ENCODE data around the gene TSPYL4. TPM values are rescaled to one million over a fixed set of nuclear protein-coding genes. Genes with fewer than 3 reads are reported as not detected.

The TSPYL4 gene
- polyA plus RNA-seq, 3 donors: 1.8 to 3.6 (median 2.2) TPM

DNA sequence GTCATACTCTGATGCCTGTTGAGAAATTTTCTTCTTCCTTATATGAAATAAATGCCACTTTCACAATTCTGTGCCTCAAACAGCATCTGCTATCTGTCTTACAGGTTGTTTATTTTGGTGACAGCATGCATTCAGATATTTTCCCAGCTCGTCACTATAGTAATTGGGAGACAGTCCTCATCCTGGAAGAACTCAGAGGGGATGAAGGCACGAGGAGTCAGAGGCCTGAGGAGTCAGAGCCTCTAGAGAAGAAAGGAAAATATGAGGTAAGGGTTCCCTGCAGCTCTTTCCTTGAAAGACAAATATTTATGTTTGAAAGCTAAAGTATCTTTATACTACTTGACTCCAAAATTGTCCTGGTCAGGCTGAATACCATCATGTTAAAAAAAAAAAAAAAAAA lies 15.8 kb downstream of the TSPYL4 start:
- TF ChIP-seq, protein P1, sequence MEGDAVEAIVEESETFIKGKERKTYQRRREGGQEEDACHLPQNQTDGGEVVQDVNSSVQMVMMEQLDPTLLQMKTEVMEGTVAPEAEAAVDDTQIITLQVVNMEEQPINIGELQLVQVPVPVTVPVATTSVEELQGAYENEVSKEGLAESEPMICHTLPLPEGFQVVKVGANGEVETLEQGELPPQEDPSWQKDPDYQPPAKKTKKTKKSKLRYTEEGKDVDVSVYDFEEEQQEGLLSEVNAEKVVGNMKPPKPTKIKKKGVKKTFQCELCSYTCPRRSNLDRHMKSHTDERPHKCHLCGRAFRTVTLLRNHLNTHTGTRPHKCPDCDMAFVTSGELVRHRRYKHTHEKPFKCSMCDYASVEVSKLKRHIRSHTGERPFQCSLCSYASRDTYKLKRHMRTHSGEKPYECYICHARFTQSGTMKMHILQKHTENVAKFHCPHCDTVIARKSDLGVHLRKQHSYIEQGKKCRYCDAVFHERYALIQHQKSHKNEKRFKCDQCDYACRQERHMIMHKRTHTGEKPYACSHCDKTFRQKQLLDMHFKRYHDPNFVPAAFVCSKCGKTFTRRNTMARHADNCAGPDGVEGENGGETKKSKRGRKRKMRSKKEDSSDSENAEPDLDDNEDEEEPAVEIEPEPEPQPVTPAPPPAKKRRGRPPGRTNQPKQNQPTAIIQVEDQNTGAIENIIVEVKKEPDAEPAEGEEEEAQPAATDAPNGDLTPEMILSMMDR (IDR thresholded peaks at IDR 0.05): no peak
- H3K27me3 Mint-ChIP-seq (ENCODE audit: low read depth in 3 of 3): no peaks in the 10 kb centered on the region
- Histone ChIP-seq H3K36me3 (replicated peaks in 1 of 2; ENCODE audit: control insufficient read depth in 1 of 2, insufficient read depth in 2 of 2, low read length in 2 of 2) (peaks cover 12 to 24% of the 10 kb centered on the region in 2 donors), H3K79me2 (ENCODE audit: insufficient read depth, low read length) (no peaks in the 10 kb centered on the region), H3K4me2 (replicated peaks; ENCODE audit: extremely low read depth, low read length, poor library complexity, severe bottlenecking) (no peak overlapping the region), H3K4me3 (replicated peaks in 1 of 3; ENCODE audit: low read depth in 2 of 3, low read length in 3 of 3) (no peak overlapping the region), H2AFZ (ENCODE audit: insufficient read depth, low read depth, low read length, poor library complexity, severe bottlenecking) (no peak overlapping the region), H3K27ac (ENCODE audit: low read depth in 1 of 2, low read length in 2 of 2) (no peak overlapping the region), H3K9ac (ENCODE audit: insufficient read depth, low read length, poor library complexity, severe bottlenecking) (no peak overlapping the region), H3K4me1 (ENCODE audit: control insufficient read depth in 1 of 2, insufficient read depth in 2 of 2, low read length in 2 of 2) (no peaks in the 10 kb centered on the region), H4K20me1 (ENCODE audit: insufficient read depth, low read length) (no peaks in the 10 kb centered on the region), H3K9me3 (replicated peaks in 1 of 2; ENCODE audit: control insufficient read depth in 1 of 2, insufficient read depth in 1 of 2, low read length in 2 of 2) (no peaks in the 10 kb centered on the region), H3K27me3 (ENCODE audit: control insufficient read depth in 2 of 2, insufficient read depth in 2 of 2, low read length in 2 of 2) (no peaks in the 10 kb centered on the region)
- peaks cover 3% of the 10 kb centered on the region for H3K4me1 Mint-ChIP-seq
- WGBS (ENCODE audit: insufficient coverage): no CpG with 5 or more reads among the region's 2 CpGs
- peaks cover 15 to 25% of the 10 kb centered on the region in 2 donors for H3K36me3 Mint-ChIP-seq
- H3K4me3 Mint-ChIP-seq: no peak overlapping the region
- peak overlapping the region in 1 of 7 donors; percentile 48 for H3K27ac Mint-ChIP-seq
- intact Hi-C loops (cut with micrococcal nuclease): no loop called here
- DNase-seq: no peak
- H3K9me3 Mint-ChIP-seq: peaks cover 0 to 1% (median 0%) of the 10 kb centered on the region in 7 donors

DNA sequence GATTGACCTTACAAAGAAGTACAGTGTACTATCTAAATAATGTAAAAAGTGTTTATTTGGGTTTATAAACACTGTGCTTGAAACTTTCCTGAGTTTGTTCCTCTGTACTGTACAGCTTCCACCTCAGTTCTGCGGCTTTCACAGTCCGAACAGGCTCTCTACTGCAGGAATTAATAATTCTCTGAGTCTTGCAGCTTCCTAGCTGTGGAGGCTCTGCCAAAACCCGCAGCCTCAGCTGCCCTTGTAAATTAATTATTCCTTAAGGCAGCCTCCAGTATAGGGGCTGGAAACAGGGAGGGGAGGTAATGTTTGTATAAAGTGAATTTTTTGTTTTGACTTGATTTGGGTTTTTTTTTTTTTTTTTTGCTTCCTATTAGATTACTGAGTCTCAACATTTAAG lies 19.2 kb downstream of the TSPYL4 start:
- Histone ChIP-seq H3K27me3 (ENCODE audit: control insufficient read depth in 2 of 2, insufficient read depth in 2 of 2, low read length in 2 of 2) (no peaks in the 10 kb centered on the region), H3K9me3 (replicated peaks in 1 of 2; ENCODE audit: control insufficient read depth in 1 of 2, insufficient read depth in 1 of 2, low read length in 2 of 2) (no peaks in the 10 kb centered on the region), H2AFZ (ENCODE audit: insufficient read depth, low read depth, low read length, poor library complexity, severe bottlenecking) (no peak overlapping the region), H3K4me2 (replicated peaks; ENCODE audit: extremely low read depth, low read length, poor library complexity, severe bottlenecking) (no peak overlapping the region), H3K27ac (ENCODE audit: low read depth in 1 of 2, low read length in 2 of 2) (no peak overlapping the region), H3K9ac (ENCODE audit: insufficient read depth, low read length, poor library complexity, severe bottlenecking) (no peak overlapping the region), H3K79me2 (ENCODE audit: insufficient read depth, low read length) (no peaks in the 10 kb centered on the region), H3K4me3 (replicated peaks in 1 of 3; ENCODE audit: low read depth in 2 of 3, low read length in 3 of 3) (no peak overlapping the region), H3K4me1 (ENCODE audit: control insufficient read depth in 1 of 2, insufficient read depth in 2 of 2, low read length in 2 of 2) (no peaks in the 10 kb centered on the region), H3K36me3 (replicated peaks in 1 of 2; ENCODE audit: control insufficient read depth in 1 of 2, insufficient read depth in 2 of 2, low read length in 2 of 2) (peaks cover 9 to 25% of the 10 kb centered on the region in 2 donors), H4K20me1 (ENCODE audit: insufficient read depth, low read length) (no peaks in the 10 kb centered on the region)
- no peak overlapping the region for H3K4me3 Mint-ChIP-seq
- peaks cover 0 to 2% (median 0%) of the 10 kb centered on the region in 3 donors for H3K27me3 Mint-ChIP-seq (ENCODE audit: low read depth in 3 of 3)
- intact Hi-C loops (cut with micrococcal nuclease): no loop called here
- H3K9me3 Mint-ChIP-seq: no peaks in the 10 kb centered on the region
- peaks cover 18% of the 10 kb centered on the region in 2 donors for H3K36me3 Mint-ChIP-seq
- DNase-seq: no peak
- no peak overlapping the region for H3K27ac Mint-ChIP-seq
- H3K4me1 Mint-ChIP-seq: peaks cover 3% of the 10 kb centered on the region
- no CpG with 5 or more reads among the region's 3 CpGs for WGBS (ENCODE audit: insufficient coverage)
- TF ChIP-seq, protein P1 (IDR thresholded peaks at IDR 0.05): no peak

Data from CD14-positive monocyte (primary cell).